ENCODE measurements around the gene CARD9. TPM values are rescaled to one million over a fixed set of nuclear protein-coding genes. Genes with fewer than 3 reads are reported as not detected.
A peak's percentile ranks its signal among the peaks of the same experiment; 100 is the strongest.
"Not testable (repeated sequence)": the region's sequence is repeated elsewhere in the genome, so short reads cannot be mapped to it uniquely, and the experiment has no call there.

Gene CARD9
- total RNA-seq, 1 donor: 8.5 TPM

DNA sequence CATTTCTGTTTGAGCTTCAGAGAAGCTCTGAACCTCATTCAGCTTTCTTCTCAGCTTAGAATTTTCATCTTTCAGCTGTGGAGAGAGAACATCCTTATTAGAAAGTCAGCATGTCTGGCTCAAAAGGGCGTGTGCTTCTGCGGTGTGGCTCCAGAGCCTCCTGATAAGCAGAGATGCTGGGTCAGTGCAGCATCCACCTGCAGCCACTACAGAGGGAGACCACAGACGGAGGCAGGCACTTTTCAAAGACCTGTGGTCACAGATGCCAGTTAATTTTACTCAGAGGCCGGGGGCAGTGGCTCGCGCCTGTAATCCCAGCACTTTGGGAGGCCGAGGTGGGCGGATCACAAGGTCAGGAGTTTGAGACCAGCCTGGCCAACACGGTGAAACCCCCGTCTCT is 32.4 kb upstream of the CARD9 start:
- not testable (repeated sequence) for H3K27me3 ChIP-seq (ENCODE audit: insufficient read depth, low read length); H3K4me3 ChIP-seq (ENCODE audit: low read length); H3K9me3 ChIP-seq (ENCODE audit: low read depth, low read length)
- peaks cover 41% of the 10 kb centered on the region for H3K4me1 ChIP-seq (ENCODE audit: insufficient read depth, low read length)

DNA sequence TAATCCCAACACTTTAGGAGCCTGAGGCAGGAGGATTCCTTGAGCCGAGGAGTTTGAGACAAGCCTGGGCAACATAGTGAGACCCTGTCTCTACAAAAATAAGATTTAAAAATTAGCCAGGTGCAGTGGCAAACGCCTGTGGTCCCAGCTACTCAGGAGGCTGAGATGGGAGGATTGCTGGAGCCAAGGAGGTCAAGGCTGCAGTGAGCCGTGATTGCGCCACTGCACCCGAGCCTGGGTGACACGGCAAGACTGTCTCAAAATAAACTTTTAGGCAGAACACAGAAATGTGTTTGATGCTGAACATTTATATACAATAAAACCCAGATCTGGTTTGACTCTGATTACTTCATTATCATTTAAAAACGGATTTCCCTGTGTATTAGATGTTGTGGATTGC is 32.0 kb upstream of the CARD9 start:
- no peaks in the 10 kb centered on the region for H3K9me3 ChIP-seq (ENCODE audit: low read depth, low read length)
- peaks cover 44% of the 10 kb centered on the region for H3K4me1 ChIP-seq (ENCODE audit: insufficient read depth, low read length)
- H3K27me3 ChIP-seq (ENCODE audit: insufficient read depth, low read length): no peaks in the 10 kb centered on the region
- H3K4me3 ChIP-seq (ENCODE audit: low read length): no peak overlapping the region

DNA sequence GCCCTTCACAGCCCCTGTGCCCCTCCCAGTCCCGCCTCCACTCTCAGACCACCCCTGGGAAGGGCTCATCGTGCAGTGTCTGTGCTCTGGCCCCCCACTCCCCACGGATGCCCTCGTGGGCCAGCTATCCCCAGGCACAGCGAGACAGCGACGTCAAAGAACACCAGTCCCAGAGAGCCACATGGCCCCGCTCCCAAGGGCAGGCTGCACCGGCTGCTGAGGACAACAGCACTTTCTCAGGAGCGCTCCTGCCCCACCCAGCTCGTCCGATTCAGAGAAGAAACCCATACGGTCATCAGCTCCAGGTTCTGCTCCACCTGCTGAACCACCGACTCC is 31.3 kb upstream of the CARD9 start:
- no peak overlapping the region for H3K4me3 ChIP-seq (ENCODE audit: low read length)

DNA sequence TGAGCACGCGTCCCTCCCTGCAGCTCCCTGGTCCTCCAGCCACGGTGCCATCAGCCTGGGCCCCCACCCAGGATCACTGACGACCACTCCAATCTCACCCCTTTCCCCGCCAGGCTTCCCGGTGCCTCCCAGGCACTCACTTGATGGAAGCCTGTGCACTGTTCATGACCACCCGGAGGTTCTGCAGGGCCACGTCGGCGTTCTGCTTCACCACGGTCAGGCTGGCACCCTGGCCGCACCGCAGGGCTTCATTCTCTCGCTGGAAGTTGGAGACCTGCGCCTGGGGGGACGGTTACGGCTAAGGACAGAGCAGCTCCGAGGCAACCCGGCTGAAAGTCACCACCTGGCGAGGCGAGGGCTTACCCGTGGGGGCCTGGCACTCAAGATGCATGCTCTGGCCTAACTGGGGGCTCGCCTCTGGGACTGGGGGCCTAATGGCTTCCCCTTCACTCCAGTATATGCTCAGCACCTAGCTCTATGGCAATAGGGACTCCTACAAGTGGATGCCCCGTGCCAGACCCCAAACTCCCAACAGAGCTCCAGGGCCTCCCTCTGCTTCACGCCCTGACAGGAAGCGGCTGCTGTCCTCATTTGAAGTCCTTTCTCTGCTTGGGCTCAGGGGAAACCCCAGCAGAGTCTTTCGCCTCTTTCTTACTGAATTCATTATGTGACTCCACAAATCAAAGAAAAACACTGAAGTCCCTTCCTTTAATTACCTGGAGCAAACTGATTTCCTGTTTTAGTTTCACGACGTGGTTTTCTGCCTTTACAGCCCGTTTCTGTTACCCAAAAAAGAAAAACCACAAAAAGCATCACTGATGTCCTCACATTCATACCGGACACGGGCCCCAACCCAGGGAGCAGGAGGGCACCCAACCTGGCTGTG is 30.7 kb upstream of the CARD9 start:
- H3K27me3 ChIP-seq (ENCODE audit: insufficient read depth, low read length): no peaks in the 10 kb centered on the region
- H3K4me1 ChIP-seq (ENCODE audit: insufficient read depth, low read length): peaks cover 45% of the 10 kb centered on the region
- no peak overlapping the region for H3K4me3 ChIP-seq (ENCODE audit: low read length)
- H3K9me3 ChIP-seq (ENCODE audit: low read depth, low read length): no peaks in the 10 kb centered on the region

More for the DNA sequence above, 31.3 kb upstream of the CARD9 start:
- no peaks in the 10 kb centered on the region for H3K27me3 ChIP-seq (ENCODE audit: insufficient read depth, low read length)
- H3K4me1 ChIP-seq (ENCODE audit: insufficient read depth, low read length): peaks cover 45% of the 10 kb centered on the region
- H3K9me3 ChIP-seq (ENCODE audit: low read depth, low read length): no peaks in the 10 kb centered on the region

DNA sequence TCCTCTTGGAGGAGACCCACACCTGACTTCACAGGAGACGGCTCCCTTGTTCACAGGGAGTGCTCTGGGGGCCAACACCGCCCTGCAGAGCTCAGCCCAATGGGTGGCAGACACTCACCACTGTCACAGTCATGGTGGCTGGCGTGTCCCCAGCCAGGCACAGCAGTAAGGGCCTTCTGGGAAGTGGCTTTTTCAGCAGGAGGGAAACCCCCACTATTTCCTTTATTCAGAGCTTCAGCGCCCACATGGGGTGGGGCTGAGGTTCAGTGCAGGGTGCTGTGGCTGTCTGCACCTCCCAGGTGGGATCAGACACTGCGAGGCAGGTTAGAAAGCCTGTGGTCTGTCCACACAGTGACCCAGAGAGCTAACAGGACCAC is 30.1 kb upstream of the CARD9 start:
- Histone ChIP-seq H3K9me3 (ENCODE audit: low read depth, low read length) (no peaks in the 10 kb centered on the region), H3K4me1 (ENCODE audit: insufficient read depth, low read length) (peaks cover 45% of the 10 kb centered on the region), H3K4me3 (ENCODE audit: low read length) (no peak overlapping the region), H3K27me3 (ENCODE audit: insufficient read depth, low read length) (no peaks in the 10 kb centered on the region)

DNA sequence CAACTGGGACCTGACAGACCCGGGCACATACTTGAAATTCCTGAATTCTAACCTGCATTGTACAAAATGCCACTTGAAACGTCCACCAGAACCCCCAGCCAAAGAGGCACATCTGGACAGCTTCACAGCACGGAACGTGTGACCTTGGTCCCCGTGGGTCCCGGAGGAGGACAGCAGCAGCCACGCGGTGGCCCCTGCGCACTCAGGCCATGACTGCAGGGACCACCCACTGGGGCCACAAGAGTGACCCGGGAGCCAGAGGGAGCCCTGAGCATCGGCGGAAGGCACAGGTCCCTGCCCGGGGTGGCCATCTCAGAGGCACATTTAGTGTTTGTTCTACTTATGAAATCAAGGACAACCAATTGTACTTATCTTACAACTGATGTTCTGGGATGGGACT is 28.6 kb upstream of the CARD9 start:
- no peaks in the 10 kb centered on the region for H3K27me3 ChIP-seq (ENCODE audit: insufficient read depth, low read length)
- no peak overlapping the region for H3K4me3 ChIP-seq (ENCODE audit: low read length)
- H3K4me1 ChIP-seq (ENCODE audit: insufficient read depth, low read length): peaks cover 50% of the 10 kb centered on the region
- no peaks in the 10 kb centered on the region for H3K9me3 ChIP-seq (ENCODE audit: low read depth, low read length)

DNA sequence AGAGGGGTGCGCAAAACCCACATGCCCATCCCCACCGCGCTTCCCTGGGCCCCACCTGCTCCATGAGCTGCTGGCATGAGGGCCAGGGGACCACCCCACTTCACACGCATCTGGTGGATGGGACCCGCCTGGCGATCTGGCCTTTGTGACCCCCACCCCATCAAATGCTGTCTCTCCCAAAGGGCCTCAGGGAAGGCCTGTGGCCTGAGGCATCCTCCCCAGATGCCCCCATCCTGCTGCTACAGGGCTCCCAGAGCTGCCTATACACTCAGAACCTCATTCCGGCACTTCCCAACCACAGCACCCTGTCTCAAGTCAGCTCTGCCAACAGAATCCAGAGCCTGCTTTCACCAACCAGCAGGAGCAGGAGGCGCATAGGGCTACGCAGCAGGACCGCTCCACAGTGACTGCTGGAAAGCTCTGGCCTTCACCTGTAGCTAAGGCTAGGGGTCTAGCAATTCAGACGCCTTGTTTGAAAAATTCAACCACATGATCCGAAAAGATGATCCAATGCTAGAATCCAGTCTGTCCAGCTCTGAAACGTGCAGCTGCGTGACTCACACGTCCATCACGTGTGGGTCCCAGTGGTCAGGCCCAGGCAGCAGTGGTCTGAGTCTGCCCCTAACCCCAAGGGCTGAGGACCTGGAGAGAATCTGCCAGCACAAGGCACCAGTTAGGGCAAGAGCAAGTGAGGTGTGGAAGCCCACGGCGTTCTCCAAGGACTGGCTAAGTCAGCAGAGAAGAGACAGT is 27.9 kb upstream of the CARD9 start:
- peaks cover 50% of the 10 kb centered on the region for H3K4me1 ChIP-seq (ENCODE audit: insufficient read depth, low read length)
- H3K27me3 ChIP-seq (ENCODE audit: insufficient read depth, low read length): no peaks in the 10 kb centered on the region
- no peak overlapping the region for H3K4me3 ChIP-seq (ENCODE audit: low read length)
- H3K9me3 ChIP-seq (ENCODE audit: low read depth, low read length): no peaks in the 10 kb centered on the region

DNA sequence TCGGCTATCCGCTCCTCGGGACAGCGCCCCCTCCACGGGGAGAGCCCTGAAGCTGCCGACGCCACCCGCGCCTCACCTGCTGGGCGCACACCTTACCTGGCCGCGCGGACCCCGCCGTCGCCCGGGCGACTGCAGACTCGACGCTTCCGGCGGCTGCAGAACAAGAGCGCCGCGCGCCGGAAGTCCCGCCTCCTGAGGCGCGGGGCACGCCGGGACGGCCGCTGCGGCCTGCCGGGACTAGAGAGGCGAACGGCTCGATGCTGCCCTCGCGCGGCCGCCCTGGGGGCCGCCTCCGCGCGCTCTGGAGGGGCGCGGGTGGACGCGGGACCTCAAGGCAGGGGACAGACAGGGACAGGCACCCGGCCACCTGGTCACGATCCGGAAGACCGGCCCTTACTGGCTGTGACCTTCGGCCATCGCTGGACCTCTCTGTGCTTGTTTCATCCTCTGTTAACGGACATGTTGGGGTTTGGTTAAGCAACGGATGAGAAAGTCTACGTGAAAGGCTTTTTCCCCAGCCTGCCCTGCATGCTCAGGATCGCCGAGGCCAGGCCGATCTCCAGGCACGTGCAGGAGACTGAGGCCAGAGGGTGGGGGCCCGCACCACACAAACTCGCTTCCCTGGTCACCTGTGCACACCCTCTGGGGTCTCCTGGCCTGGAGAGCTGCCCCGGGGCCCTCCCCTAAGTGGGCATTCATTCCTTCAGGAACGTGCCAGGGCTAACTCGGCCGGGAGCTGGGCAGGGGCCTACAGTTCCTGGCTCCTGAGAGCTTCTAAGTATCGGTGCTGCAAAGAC is 26.8 kb upstream of the CARD9 start, which contains the start of gene SNAPC4:
Gene SNAPC4 (minus strand): TSS at position 133 of the 797 bp plus-strand sequence. CDS start 1,742 bp downstream, outside the sequence.
- Histone ChIP-seq H3K9me3 (ENCODE audit: low read depth, low read length) (no peaks in the 10 kb centered on the region), H3K4me1 (ENCODE audit: insufficient read depth, low read length) (peaks cover 47% of the 10 kb centered on the region), H3K27me3 (ENCODE audit: insufficient read depth, low read length) (no peaks in the 10 kb centered on the region), H3K4me3 (ENCODE audit: low read length) (peak within 1 kb of the TSS; percentile 69)

DNA sequence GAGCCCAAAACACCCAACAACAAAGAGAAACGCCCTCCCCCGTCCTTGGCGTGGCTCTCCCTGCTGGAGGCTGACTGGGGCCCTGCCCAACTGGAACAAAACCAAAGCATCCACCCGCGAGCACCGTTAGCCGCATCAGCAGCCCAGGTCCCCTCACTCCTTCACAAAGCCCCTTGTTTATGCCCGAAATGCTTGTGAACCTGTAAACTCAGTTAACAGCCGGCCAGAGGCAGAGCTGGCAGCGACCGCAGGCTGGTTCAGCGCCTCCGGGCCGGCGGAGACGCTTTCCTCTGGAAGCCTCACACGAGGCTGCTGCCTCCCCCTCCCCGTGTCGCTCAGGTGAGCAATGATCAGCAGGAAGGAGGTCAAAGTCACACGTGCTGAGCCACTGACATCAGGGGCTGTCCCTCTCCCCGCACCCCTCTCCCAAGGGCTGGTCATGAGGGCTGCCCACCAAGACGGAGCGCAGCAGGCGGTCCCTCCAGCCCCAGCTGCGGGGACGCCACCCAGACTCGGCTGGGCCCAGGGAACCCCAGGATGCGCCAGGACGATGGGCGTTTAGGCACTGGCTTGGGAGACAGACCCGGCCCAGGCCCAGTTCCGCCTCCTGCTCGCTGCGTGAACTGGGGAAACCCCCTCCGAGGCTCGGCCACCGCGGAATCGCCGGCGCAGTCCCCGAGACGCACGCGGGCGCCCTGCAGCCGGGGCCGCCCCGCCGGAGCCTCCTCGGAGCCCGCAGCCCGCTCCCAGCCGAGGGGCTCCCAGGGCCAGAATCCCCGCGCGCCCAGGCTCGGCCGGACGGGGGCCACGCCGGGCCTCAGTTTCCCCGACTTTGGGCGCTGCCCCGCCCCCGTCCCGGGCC is 25.9 kb upstream of the CARD9 start:
- H3K4me3 ChIP-seq (ENCODE audit: low read length): peak overlapping the region; percentile 69
- H3K27me3 ChIP-seq (ENCODE audit: insufficient read depth, low read length): no peaks in the 10 kb centered on the region
- H3K9me3 ChIP-seq (ENCODE audit: low read depth, low read length): no peaks in the 10 kb centered on the region
- H3K4me1 ChIP-seq (ENCODE audit: insufficient read depth, low read length): peaks cover 39% of the 10 kb centered on the region

DNA sequence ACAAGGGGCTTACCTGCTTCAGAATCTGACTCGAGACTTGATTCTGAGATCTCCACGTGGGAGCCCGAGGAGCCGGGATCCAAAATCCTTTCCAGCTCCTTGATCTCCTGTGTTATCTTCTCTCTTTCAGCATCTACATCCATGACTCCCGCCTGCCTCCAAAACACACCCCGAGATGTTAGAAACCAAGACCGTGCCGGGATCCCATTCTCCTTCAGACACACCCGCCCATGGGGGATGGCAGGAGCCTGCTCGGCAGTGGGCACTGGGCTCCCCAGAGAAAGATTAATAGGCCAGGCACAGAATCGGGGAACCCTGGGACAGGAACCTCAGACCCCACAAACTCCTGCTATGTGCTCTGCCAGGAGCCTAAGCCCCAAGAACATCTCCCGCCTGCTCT is 24.8 kb upstream of the CARD9 start:
- H3K4me3 ChIP-seq (ENCODE audit: low read length): no peak overlapping the region
- no peaks in the 10 kb centered on the region for H3K9me3 ChIP-seq (ENCODE audit: low read depth, low read length)
- H3K27me3 ChIP-seq (ENCODE audit: insufficient read depth, low read length): no peaks in the 10 kb centered on the region
- peaks cover 27% of the 10 kb centered on the region for H3K4me1 ChIP-seq (ENCODE audit: insufficient read depth, low read length)

DNA sequence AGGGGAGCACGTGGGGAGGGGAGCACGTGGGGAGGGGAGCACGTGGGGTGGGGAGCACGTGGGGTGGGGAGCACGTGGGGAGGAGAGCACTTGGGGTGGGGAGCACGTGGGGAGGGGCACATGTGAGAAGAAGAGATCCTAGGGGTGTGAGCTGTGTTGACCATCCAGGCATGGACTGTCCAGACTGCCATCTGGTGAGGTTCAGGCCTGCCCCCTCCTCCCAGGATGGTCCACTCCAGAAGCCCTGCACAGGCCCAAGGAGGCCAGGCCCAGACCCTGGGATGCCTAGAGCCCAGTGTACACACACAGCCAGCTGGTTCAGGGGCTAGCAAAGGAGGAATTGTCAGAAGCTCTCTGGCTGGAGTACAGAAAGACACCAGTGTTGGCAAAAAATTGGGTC is 24.2 kb upstream of the CARD9 start:
- Histone ChIP-seq H3K27me3 (ENCODE audit: insufficient read depth, low read length) (no peaks in the 10 kb centered on the region), H3K4me1 (ENCODE audit: insufficient read depth, low read length) (peaks cover 27% of the 10 kb centered on the region), H3K4me3 (ENCODE audit: low read length) (no peak overlapping the region), H3K9me3 (ENCODE audit: low read depth, low read length) (no peaks in the 10 kb centered on the region)

DNA sequence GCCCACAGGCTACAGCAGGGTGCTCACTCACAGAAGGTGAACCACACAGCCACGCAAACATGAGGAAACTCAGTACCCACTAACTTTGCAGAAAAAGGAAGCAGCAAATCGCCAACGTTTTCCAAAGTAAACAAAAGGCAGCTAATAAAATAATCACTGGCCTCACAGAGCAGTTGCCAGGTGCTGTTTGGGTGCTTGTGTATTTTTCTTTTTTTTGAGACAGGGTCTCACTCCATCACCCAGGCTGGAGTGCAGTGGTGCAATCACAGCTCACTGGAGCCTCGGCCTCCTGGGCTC is 22.7 kb upstream of the CARD9 start:
- Histone ChIP-seq H3K4me3 (ENCODE audit: low read length) (no peak overlapping the region), H3K27me3 (ENCODE audit: insufficient read depth, low read length) (no peaks in the 10 kb centered on the region), H3K9me3 (ENCODE audit: low read depth, low read length) (no peaks in the 10 kb centered on the region), H3K4me1 (ENCODE audit: insufficient read depth, low read length) (peaks cover 27% of the 10 kb centered on the region)

DNA sequence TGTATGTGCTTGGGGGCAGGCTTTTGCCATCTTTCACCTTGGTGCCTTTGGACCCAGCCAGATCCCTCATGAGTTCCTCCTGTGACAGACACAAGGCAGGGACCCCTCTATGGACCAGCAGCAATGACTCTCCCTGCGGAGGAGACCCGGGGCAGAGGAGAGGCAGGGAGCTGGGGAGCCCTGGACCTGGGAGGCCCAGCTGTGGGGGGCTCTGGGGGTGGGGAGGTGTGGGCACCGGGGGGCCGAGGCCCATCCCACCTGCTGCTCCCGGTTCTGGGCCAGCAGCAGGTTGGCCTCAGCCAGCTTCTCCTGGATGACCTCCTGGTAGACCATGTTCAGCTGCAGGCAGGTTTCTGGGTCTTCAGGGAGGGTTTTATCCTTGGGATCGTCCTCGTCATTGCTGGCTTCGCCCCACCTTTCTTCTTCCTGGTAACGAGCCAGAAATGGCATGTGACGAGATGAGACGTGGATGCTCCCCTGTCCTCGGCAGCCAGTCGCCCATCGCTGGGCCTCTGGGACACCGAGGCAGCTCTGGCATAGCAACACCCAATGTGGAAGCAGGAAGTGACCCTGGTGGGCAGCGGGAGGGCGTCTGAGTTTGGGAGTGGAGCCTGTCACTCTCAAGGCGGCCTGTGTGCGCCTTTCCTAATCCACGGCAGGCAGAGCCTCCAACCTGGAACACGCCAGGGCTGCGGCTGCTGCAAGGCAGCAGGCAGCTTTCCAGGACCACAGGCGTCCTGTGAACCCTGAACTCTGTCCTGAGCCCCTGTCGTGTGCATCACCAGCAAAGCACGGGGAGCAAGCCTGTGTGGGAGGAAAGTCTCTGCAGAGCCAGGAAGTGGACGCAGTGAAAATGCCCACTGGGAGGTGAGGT is 22.1 kb upstream of the CARD9 start:
- Histone ChIP-seq H3K4me3 (ENCODE audit: low read length) (no peak overlapping the region), H3K27me3 (ENCODE audit: insufficient read depth, low read length) (no peaks in the 10 kb centered on the region), H3K9me3 (ENCODE audit: low read depth, low read length) (no peaks in the 10 kb centered on the region), H3K4me1 (ENCODE audit: insufficient read depth, low read length) (peaks cover 23% of the 10 kb centered on the region)

DNA sequence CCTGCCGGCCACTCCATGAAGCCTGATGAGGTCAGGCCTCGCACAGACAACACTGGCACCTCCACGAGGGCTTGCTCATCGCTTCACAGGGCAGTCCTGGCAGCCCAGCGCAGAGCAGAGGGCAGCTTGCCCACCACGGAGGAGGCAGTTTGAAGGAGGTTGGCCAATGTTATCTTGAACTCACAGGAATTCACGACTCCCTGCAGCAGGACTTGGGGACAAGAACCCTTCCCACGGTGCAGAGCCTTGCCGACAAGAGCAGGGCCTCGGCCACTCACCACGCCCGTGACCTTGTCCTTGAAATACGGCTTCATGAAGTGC is 21.5 kb upstream of the CARD9 start:
- no peaks in the 10 kb centered on the region for H3K9me3 ChIP-seq (ENCODE audit: low read depth, low read length)
- no peak overlapping the region for H3K4me3 ChIP-seq (ENCODE audit: low read length)
- no peaks in the 10 kb centered on the region for H3K27me3 ChIP-seq (ENCODE audit: insufficient read depth, low read length)
- H3K4me1 ChIP-seq (ENCODE audit: insufficient read depth, low read length): peaks cover 18% of the 10 kb centered on the region

Data from mononuclear cell (primary cell).